ENCODE data around the gene PRPF38B. TPM values are rescaled to one million over a fixed set of nuclear protein-coding genes. Genes with fewer than 3 reads are reported as not detected.
A peak's percentile ranks its signal among the peaks of the same experiment; 100 is the strongest.

PRPF38B gene, protein sequence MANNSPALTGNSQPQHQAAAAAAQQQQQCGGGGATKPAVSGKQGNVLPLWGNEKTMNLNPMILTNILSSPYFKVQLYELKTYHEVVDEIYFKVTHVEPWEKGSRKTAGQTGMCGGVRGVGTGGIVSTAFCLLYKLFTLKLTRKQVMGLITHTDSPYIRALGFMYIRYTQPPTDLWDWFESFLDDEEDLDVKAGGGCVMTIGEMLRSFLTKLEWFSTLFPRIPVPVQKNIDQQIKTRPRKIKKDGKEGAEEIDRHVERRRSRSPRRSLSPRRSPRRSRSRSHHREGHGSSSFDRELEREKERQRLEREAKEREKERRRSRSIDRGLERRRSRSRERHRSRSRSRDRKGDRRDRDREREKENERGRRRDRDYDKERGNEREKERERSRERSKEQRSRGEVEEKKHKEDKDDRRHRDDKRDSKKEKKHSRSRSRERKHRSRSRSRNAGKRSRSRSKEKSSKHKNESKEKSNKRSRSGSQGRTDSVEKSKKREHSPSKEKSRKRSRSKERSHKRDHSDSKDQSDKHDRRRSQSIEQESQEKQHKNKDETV
- 100 to 1,000 TPM in 1 of 2 donors, 10 to 100 TPM in 1; 76.3 to 104 TPM for total RNA-seq

GRCh38 chr1:108691942-108692723 is at the start of gene PRPF38B:
PRPF38B (plus strand) TSS chr1:108692310; CDS start chr1:108692592, 282 bp downstream.
- DNase-seq (ENCODE audit: low spot score) = peak; percentile 94
- peaks cover 31 to 42% of the 10 kb centered on the region in 2 donors for H3K4me1 Mint-ChIP-seq (ENCODE audit: low read depth in 2 of 2)
- ATAC-seq = peak; percentile 96 to 98
- H3K9me3 Mint-ChIP-seq = no peaks in the 10 kb centered on the region
- peaks cover 30% of the 10 kb centered on the region for H3K36me3 Mint-ChIP-seq
- no peaks in the 10 kb centered on the region for H3K27me3 Mint-ChIP-seq
- H3K27ac Mint-ChIP-seq = peak within 1 kb of the TSS; percentile 96 to 99
- peak within 1 kb of the TSS; percentile 93 for H3K4me3 Mint-ChIP-seq

DNA sequence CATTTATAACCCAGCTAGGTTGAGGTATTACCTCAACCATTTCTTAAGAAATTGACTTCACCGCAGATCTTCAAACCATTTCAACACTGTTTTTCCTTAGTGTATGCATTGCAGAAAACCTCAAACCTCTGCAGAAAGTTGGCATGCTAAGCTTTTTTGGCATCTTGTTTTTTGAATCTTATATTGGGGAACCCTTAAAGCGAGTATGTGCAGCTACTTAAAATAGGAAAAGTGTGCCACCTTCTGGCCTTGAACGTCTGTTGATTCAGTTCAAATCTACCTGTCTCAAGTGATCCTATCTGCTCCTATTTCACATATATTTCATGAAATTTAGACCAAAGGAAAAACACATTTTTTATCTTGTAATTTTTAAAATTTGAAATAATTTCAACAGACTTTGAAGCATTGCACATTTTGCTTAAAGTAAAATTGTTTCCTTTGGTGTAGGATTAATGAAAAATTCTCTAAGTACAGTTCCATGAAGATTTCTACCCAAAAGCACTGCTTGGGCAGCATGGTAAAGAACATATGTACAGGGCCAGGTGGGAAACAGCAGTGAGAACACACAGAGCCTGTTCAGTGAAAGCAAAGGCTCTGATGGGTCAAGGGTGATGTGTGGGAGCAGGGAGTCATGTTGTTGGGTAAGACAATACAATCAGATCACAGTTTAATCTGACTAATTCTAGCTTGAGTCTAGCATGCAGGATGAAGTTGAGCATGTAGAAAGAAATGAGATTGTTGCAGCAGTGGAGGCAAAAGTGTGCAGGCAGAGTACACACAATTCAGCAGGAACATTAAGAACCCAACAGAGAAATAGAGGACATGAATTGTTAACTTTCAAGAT is 48.4 kb upstream of the PRPF38B start:
- DNase-seq (ENCODE audit: low spot score) (no peak), ATAC-seq (peak; percentile 26 to 43)
- no peaks in the 10 kb centered on the region for H3K9me3 Mint-ChIP-seq
- H3K4me3 Mint-ChIP-seq = peak overlapping the region; percentile 82
- H3K4me1 Mint-ChIP-seq (ENCODE audit: low read depth in 2 of 2) = peaks cover 68 to 80% of the 10 kb centered on the region in 2 donors
- H3K36me3 Mint-ChIP-seq = peaks cover 19% of the 10 kb centered on the region
- peak overlapping the region; percentile 99 for H3K27ac Mint-ChIP-seq
- H3K27me3 Mint-ChIP-seq = no peaks in the 10 kb centered on the region

DNA sequence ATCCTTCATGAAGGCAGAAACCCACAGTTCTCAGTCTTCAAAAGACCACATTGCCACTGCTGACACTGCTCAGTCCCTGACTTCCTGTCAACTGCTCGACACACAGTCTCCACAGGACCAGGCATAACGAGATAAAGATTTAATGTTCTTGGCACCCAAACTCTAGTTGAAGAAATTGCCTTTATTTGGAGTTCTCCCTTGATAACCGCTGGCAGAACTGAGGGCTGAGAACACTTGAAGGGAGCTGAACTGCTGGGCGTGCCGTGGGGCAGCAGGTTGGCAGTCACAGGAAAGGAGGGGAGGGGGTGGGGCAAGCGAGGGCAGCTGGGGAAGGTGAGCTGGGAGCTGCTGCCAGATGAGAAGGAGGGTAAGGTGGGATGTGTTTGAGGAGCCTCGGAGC is 47.1 kb upstream of the PRPF38B start:
- peaks cover 28% of the 10 kb centered on the region for H3K36me3 Mint-ChIP-seq
- no peaks in the 10 kb centered on the region for H3K27me3 Mint-ChIP-seq
- peaks cover 68 to 88% of the 10 kb centered on the region in 2 donors for H3K4me1 Mint-ChIP-seq (ENCODE audit: low read depth in 2 of 2)
- ATAC-seq (peak in 1 of 2 donors; percentile 64), DNase-seq (ENCODE audit: low spot score) (no peak)
- H3K4me3 Mint-ChIP-seq = peak overlapping the region; percentile 82
- peak overlapping the region; percentile 99 for H3K27ac Mint-ChIP-seq
- H3K9me3 Mint-ChIP-seq = no peaks in the 10 kb centered on the region

GRCh38 chr1:108645564-108646184 is 46.4 kb upstream of the PRPF38B start:
- Mint-ChIP-seq H3K27ac (peak overlapping the region; percentile 99), H3K4me1 (ENCODE audit: low read depth in 2 of 2) (peaks cover 67 to 88% of the 10 kb centered on the region in 2 donors), H3K27me3 (no peaks in the 10 kb centered on the region), H3K4me3 (peak overlapping the region; percentile 82), H3K9me3 (no peaks in the 10 kb centered on the region), H3K36me3 (peaks cover 29% of the 10 kb centered on the region)
- ATAC-seq (no peak), DNase-seq (ENCODE audit: low spot score) (no peak)

GRCh38 chr1:108646265-108646647 is 45.9 kb upstream of the PRPF38B start:
- peaks cover 35% of the 10 kb centered on the region for H3K36me3 Mint-ChIP-seq
- DNase-seq (ENCODE audit: low spot score) (no peak), ATAC-seq (no peak)
- no peaks in the 10 kb centered on the region for H3K9me3 Mint-ChIP-seq
- H3K27ac Mint-ChIP-seq = peak overlapping the region; percentile 99
- H3K4me3 Mint-ChIP-seq = peak overlapping the region; percentile 82
- H3K4me1 Mint-ChIP-seq (ENCODE audit: low read depth in 2 of 2) = peaks cover 68 to 93% of the 10 kb centered on the region in 2 donors
- H3K27me3 Mint-ChIP-seq = no peaks in the 10 kb centered on the region

GRCh38 chr1:108646648-108647269 is 45.4 kb upstream of the PRPF38B start:
- Mint-ChIP-seq H3K9me3 (no peaks in the 10 kb centered on the region), H3K27ac (peak overlapping the region; percentile 99), H3K27me3 (no peaks in the 10 kb centered on the region), H3K4me3 (peak overlapping the region; percentile 82), H3K36me3 (peaks cover 40% of the 10 kb centered on the region), H3K4me1 (ENCODE audit: low read depth in 2 of 2) (peaks cover 69 to 95% of the 10 kb centered on the region in 2 donors)
- ATAC-seq = peak; percentile 87 to 91
- peak; percentile 94 for DNase-seq (ENCODE audit: low spot score)

- no peak for DNase-seq (ENCODE audit: low spot score)
- H3K36me3 Mint-ChIP-seq = peaks cover 57% of the 10 kb centered on the region
- H3K27ac Mint-ChIP-seq = peak overlapping the region; percentile 92 to 93
- no peaks in the 10 kb centered on the region for H3K9me3 Mint-ChIP-seq
- peak; percentile 88 to 94 for ATAC-seq
- peak overlapping the region; percentile 70 for H3K4me3 Mint-ChIP-seq
- no peaks in the 10 kb centered on the region for H3K27me3 Mint-ChIP-seq
- peaks cover 62 to 72% of the 10 kb centered on the region in 2 donors for H3K4me1 Mint-ChIP-seq (ENCODE audit: low read depth in 2 of 2)
Measured at GRCh38 chr1:108653431-108654105, 38.5 kb upstream of the PRPF38B start.

DNA sequence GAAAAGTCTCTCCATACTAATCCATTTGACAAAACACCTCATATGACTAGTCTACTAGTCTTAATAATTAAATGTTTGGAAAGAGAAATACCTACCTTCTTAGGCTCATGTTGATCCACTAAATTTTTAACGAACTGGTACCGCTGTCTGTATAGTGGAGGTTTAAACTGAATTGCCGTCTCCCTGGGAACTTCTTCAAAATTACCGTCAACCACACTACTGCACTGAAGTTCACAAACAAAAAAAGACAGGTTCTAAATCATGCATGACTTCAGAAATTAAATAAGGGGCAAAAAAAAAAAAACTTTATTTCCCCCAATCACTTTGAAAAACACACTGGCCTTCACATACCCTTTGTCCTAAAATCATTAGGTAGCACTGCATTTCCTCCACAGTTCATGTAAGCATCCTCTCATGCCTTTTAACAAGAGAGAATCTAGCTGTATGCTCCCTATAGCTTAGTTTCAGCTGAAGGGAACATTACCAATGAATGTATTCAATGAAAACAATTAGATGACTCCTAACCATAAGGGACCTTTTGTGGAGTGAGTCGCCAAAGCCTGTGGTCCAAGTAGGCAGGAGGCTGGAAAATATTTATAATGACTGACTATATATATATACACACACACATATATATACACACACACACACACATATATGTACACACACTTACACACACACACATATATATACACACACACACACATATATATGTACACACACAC is 34.6 kb upstream of the PRPF38B start:
- Mint-ChIP-seq H3K36me3 (peaks cover 25% of the 10 kb centered on the region), H3K27ac (peak overlapping the region; percentile 68 to 82), H3K27me3 (no peaks in the 10 kb centered on the region), H3K4me1 (ENCODE audit: low read depth in 2 of 2) (peaks cover 48 to 54% of the 10 kb centered on the region in 2 donors), H3K9me3 (no peaks in the 10 kb centered on the region), H3K4me3 (peak overlapping the region; percentile 7)
- DNase-seq (ENCODE audit: low spot score) (no peak), ATAC-seq (no peak)

DNA sequence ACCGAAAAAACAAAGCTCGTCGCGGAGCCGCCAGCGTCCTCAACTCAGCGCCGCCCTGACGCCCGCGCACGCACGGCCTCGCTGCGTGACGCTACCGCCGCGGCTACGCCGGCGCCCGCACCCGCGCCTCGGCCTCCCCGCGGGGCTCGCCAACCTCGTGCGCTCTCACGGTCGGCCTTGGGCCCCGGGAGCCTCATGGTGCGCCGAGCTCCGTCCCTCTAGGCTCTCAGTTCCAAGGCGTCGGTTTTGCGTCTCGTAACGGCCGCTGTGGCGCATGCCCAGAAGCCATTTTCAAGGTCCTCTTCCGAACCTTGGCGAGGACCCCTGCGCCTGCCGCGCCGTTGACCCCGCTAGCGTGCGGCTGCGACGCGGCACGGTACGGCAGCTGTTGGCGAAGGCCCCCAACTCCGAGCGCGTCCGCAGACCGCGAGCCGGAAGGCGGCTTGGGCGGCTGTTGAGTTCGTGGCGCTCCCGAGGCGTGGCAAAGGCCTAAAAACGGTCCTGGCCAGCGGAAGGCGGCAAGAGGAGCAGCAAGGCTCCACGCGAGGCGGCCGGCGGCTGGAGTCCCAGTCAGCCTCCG is 31.0 kb upstream of the PRPF38B start, which contains the start of gene HENMT1:
HENMT1 (minus strand) TSS at position 64 of the 580 bp plus-strand sequence. CDS start 1,209 bp downstream, outside the sequence.
- H3K9me3 Mint-ChIP-seq = no peaks in the 10 kb centered on the region

DNA sequence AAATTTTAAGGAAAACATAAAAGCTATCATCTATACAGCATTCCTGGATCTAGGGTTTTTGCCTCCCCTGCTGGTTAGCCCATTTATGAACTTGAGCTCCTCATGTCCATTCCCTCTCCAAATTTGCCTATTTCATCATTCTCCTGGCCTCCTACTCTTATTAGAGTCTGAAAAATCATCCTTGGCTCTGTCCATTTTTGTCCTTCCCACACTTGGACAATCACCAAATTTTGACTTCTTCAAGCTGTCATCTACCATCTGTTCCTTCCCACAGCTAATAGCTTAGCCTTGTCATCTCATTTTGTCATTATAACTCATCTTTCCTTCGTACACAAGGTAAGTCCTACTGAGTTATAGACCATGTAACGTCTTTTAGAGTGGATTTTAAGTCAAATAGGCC is 29.0 kb upstream of the PRPF38B start:
- no peak for DNase-seq (ENCODE audit: low spot score)

More for the DNA sequence above, 31.0 kb upstream of the PRPF38B start, which contains the start of gene HENMT1:
- H3K4me3 Mint-ChIP-seq = peak within 1 kb of the TSS; percentile 88
- H3K4me1 Mint-ChIP-seq (ENCODE audit: low read depth in 2 of 2) = peaks cover 34 to 37% of the 10 kb centered on the region in 2 donors
- peak; percentile 90 for DNase-seq (ENCODE audit: low spot score)
- peak within 1 kb of the TSS; percentile 95 to 96 for H3K27ac Mint-ChIP-seq
- ATAC-seq = peak; percentile 92 to 93
- no peaks in the 10 kb centered on the region for H3K27me3 Mint-ChIP-seq
- H3K36me3 Mint-ChIP-seq = peaks cover 8% of the 10 kb centered on the region

DNA sequence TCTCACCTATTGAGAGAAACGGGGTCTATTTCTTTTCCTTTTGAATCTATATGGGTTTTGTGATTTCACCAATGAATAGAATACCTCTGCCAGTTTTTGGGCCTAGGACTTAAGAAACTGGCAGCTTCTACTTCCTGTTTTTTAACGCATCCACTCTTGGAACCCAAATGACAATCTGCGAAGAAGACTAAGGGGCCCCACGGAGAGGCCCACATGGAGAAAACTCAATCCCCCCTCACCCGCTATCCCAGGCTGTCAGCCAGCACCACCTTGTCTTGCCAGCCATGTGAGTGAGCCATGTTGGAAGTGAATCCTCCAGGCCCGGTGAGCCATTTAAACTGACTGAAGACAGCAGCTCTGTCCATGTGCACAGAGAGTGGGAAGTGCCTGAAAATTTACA is 27.6 kb upstream of the PRPF38B start:
- Mint-ChIP-seq H3K36me3 (no peaks in the 10 kb centered on the region), H3K4me3 (no peak overlapping the region), H3K27me3 (no peaks in the 10 kb centered on the region), H3K9me3 (no peaks in the 10 kb centered on the region), H3K4me1 (ENCODE audit: low read depth in 2 of 2) (peaks cover 19 to 21% of the 10 kb centered on the region in 2 donors), H3K27ac (peak overlapping the region in 1 of 2 donors; percentile 26)
- no peak for ATAC-seq
- no peak for DNase-seq (ENCODE audit: low spot score)

More for the DNA sequence above, 29.0 kb upstream of the PRPF38B start:
- no peak for ATAC-seq
- H3K4me3 Mint-ChIP-seq = peak overlapping the region; percentile 88
- H3K36me3 Mint-ChIP-seq = no peaks in the 10 kb centered on the region
- H3K9me3 Mint-ChIP-seq = no peaks in the 10 kb centered on the region
- H3K27me3 Mint-ChIP-seq = no peaks in the 10 kb centered on the region
- peaks cover 20 to 24% of the 10 kb centered on the region in 2 donors for H3K4me1 Mint-ChIP-seq (ENCODE audit: low read depth in 2 of 2)
- peak overlapping the region; percentile 95 to 96 for H3K27ac Mint-ChIP-seq

Data from natural killer cell treated with Interleukin-12 subunit alpha and Interleukin-12 subunit beta and Interleukin-15 and Interleukin-18, amount 100 ng/mL, for 72 hours (primary cell).